Measurements from ENCODE around the gene GLRX2. TPM values are rescaled to one million over a fixed set of nuclear protein-coding genes. Genes with fewer than 3 reads are reported as not detected.

Gene GLRX2
- 7.8 and 21.4 TPM in 2 replicates for total RNA-seq

GRCh38 chr1:193104907-193105820 lies at the start of gene GLRX2:
TSS of gene GLRX2 (minus strand) at chr1:193105414. CDS start at chr1:193105382, 32 bp downstream.

GRCh38 chr1:193121616-193122593 lies 16.7 kb upstream of the GLRX2 start, which contains the start of gene CDC73:
TSS of gene CDC73 (plus strand) at chr1:193122031. CDS start at chr1:193122201, 170 bp downstream.

GRCh38 chr1:193059282-193060114 lies 45.7 kb downstream of the GLRX2 start, which contains the start of the genes RO60 and UCHL5:
TSS of gene RO60 (plus strand) at chr1:193059612. CDS start at chr1:193069055, 9,443 bp downstream.
TSS of gene UCHL5 (minus strand) at chr1:193059360. CDS start at chr1:193059260, 100 bp downstream.

Other genes starting within 250 kb of the GLRX2 start
- 13.0 and 28.7 TPM in 2 replicates for gene UCHL5, start 46.1 kb downstream of the GLRX2 start, total RNA-seq
- 60.4 and 60.7 TPM in 2 replicates for gene RO60, start 45.8 kb downstream of the GLRX2 start, total RNA-seq
- 23.2 and 24.6 TPM in 2 replicates for gene CDC73, start 16.6 kb upstream of the GLRX2 start, total RNA-seq
- 0.49 and 4.2 TPM in 2 replicates for gene B3GALT2, start 81.2 kb upstream of the GLRX2 start, total RNA-seq

Data from cardiac atrium fibroblast (primary cell).